Nephron progenitor cell (in vitro differentiated cells): ENCODE measurements around the gene RGS6.

Source experiments
- DNase-seq: peaks from one replicate; pipeline ENCODE4 v3.0.0; 2021
- H3K27ac Mint-ChIP-seq: 2 replicates; pipeline ENCODE4 v1.8.0; 2021; ENCODE audit warnings: mild to moderate bottlenecking, moderate library complexity, mixed read lengths
- H3K27me3 Mint-ChIP-seq: 2 replicates; pipeline ENCODE4 v1.8.0; 2021; ENCODE audit warnings: mild to moderate bottlenecking, low read depth, mixed read lengths; ENCODE audit not compliant: poor library complexity
- H3K36me3 Mint-ChIP-seq: 2 replicates; pipeline ENCODE4 v1.8.0; 2021; ENCODE audit warnings: low read depth, mixed read lengths
- H3K4me1 Mint-ChIP-seq: 2 replicates; pipeline ENCODE4 v1.8.0; 2021; ENCODE audit warnings: mixed read lengths
- H3K4me3 Mint-ChIP-seq: 2 replicates; pipeline ENCODE4 v1.8.0; 2021; ENCODE audit warnings: mild to moderate bottlenecking, moderate library complexity, mixed read lengths
- H3K9me3 Mint-ChIP-seq: 2 replicates; pipeline ENCODE4 v1.8.0; 2021; ENCODE audit warnings: mild to moderate bottlenecking, moderate library complexity, mixed read lengths
- TF ChIP-seq, protein P1 (sequence below): fragments of 200-600 bp; sonication (generic); IDR thresholded peaks from 2 replicates; pipeline ENCODE4 v1.5.0; 2021; ENCODE audit warnings: antibody characterized with exemption

Gene RGS6

GRCh38 chr14:72598306-72598705, 666.1 kb downstream of the RGS6 start:
- Mint-ChIP-seq H3K27me3 (peaks cover 10% of the 10 kb centered on the region), H3K9me3 (peaks cover 3% of the 10 kb centered on the region), H3K4me1 (peaks cover 42% of the 10 kb centered on the region), H3K4me3 (no peak overlapping the region), H3K36me3 (peaks cover 3% of the 10 kb centered on the region), H3K27ac (no peak overlapping the region)
- no peak for DNase-seq
- TF ChIP-seq, protein P1, sequence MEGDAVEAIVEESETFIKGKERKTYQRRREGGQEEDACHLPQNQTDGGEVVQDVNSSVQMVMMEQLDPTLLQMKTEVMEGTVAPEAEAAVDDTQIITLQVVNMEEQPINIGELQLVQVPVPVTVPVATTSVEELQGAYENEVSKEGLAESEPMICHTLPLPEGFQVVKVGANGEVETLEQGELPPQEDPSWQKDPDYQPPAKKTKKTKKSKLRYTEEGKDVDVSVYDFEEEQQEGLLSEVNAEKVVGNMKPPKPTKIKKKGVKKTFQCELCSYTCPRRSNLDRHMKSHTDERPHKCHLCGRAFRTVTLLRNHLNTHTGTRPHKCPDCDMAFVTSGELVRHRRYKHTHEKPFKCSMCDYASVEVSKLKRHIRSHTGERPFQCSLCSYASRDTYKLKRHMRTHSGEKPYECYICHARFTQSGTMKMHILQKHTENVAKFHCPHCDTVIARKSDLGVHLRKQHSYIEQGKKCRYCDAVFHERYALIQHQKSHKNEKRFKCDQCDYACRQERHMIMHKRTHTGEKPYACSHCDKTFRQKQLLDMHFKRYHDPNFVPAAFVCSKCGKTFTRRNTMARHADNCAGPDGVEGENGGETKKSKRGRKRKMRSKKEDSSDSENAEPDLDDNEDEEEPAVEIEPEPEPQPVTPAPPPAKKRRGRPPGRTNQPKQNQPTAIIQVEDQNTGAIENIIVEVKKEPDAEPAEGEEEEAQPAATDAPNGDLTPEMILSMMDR: no peak

GRCh38 chr14:72599579-72600470, 667.6 kb downstream of the RGS6 start:
- H3K4me1 Mint-ChIP-seq: peaks cover 43% of the 10 kb centered on the region
- H3K9me3 Mint-ChIP-seq: no peaks in the 10 kb centered on the region
- H3K36me3 Mint-ChIP-seq: no peaks in the 10 kb centered on the region
- no peak overlapping the region for H3K4me3 Mint-ChIP-seq
- H3K27me3 Mint-ChIP-seq: peaks cover 6% of the 10 kb centered on the region
- peak overlapping the region; percentile 74 for H3K27ac Mint-ChIP-seq
- TF ChIP-seq, protein P1: no peak
- DNase-seq: no peak

DNA sequence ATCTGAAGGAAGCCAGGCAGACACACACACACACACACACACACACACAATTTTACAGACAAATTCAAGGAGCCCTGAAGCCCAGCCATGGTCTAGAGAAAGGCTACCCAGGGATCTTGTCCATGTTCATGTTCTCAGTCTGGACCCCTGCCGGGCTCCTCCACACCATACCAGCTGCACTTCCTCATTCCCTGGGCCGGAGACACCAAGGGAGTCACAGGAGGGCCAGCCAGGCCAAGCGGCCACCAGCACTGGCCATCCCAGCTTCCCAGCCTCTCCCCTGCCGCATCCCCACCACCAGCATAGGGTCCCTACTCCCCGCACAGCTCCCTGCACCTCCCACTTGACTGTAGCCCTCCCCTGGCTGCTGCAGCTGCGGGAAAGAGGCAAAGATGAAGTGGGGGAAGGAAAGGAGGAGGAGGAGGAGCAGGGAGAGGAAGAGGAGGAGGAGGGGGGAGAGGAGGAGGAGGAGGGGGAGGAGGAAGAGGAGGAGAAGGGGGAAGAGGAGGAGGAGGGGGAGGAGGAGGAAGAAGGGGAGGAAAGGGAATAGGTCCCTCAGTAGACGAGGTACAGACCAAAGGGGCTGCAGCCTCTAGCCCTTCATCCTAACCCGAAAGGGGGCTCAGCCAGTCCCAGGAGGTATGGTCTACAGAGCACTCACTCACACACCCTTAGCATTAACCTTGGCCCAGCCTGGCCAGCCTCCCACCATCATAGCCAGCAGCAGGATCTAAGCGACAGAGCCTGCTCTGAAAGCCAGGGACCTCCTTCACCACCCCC, 668.5 kb downstream of the RGS6 start:
- DNase-seq: no peak
- no peak overlapping the region for H3K4me3 Mint-ChIP-seq
- H3K9me3 Mint-ChIP-seq: no peaks in the 10 kb centered on the region
- TF ChIP-seq, protein P1: no peak
- H3K27ac Mint-ChIP-seq: peak overlapping the region; percentile 74
- no peaks in the 10 kb centered on the region for H3K36me3 Mint-ChIP-seq
- H3K4me1 Mint-ChIP-seq: peaks cover 38% of the 10 kb centered on the region
- peaks cover 6% of the 10 kb centered on the region for H3K27me3 Mint-ChIP-seq

GRCh38 chr14:72603639-72604038, 671.4 kb downstream of the RGS6 start:
- Mint-ChIP-seq H3K4me3 (no peak overlapping the region), H3K27ac (no peak overlapping the region), H3K4me1 (peaks cover 65% of the 10 kb centered on the region), H3K36me3 (no peaks in the 10 kb centered on the region), H3K9me3 (no peaks in the 10 kb centered on the region), H3K27me3 (peaks cover 6% of the 10 kb centered on the region)
- no peak for DNase-seq
- TF ChIP-seq, protein P1: no peak

GRCh38 chr14:72604133-72604532, 671.9 kb downstream of the RGS6 start:
- Mint-ChIP-seq H3K27ac (no peak overlapping the region), H3K9me3 (no peaks in the 10 kb centered on the region), H3K27me3 (peaks cover 10% of the 10 kb centered on the region), H3K4me3 (no peak overlapping the region), H3K4me1 (peaks cover 70% of the 10 kb centered on the region), H3K36me3 (no peaks in the 10 kb centered on the region)
- TF ChIP-seq, protein P1: no peak
- DNase-seq: no peak
